ENCODE measurements around the gene CELF4.

The CELF4 gene

GRCh38 chr18:37403100-37403781 is 162.4 kb downstream of the CELF4 start:
- Histone ChIP-seq H3K4me1 (ENCODE audit: control insufficient read depth, low read length) (no peaks in the 10 kb centered on the region), H3K9me3 (ENCODE audit: control insufficient read depth, insufficient read depth, low read length) (no peaks in the 10 kb centered on the region), H3K36me3 (ENCODE audit: control insufficient read depth, low read length) (no peaks in the 10 kb centered on the region), H3F3A (ENCODE audit: control insufficient read depth, insufficient read depth) (no peaks in the 10 kb centered on the region), H3K27ac (ENCODE audit: low read depth, low read length) (no peak overlapping the region), H4K20me1 (ENCODE audit: control insufficient read depth, insufficient read depth, low read depth, low read length) (no peaks in the 10 kb centered on the region), H3K27me3 (ENCODE audit: control insufficient read depth, low read length) (no peaks in the 10 kb centered on the region), H3K4me3 (ENCODE audit: low read length) (no peak overlapping the region), H3K9me2 (replicated peaks; ENCODE audit: control insufficient read depth, low read length) (no peaks in the 10 kb centered on the region), H3K79me2 (ENCODE audit: control insufficient read depth, low read length) (no peaks in the 10 kb centered on the region), H3K4me2 (ENCODE audit: low read length) (no peak overlapping the region)
- no peak for TF ChIP-seq CTCF (IDR thresholded peaks at IDR 0.05; ENCODE audit: low read depth, low read length, poor library complexity, severe bottlenecking)
- no peak for TF ChIP-seq EZH2phosphoT487 (IDR thresholded peaks at IDR 0.05; ENCODE audit: borderline replicate concordance, low read length)

- Histone ChIP-seq H3K4me3 (ENCODE audit: low read length) (no peak overlapping the region), H3K27ac (ENCODE audit: low read depth, low read length) (no peak overlapping the region), H3K79me2 (ENCODE audit: control insufficient read depth, low read length) (no peaks in the 10 kb centered on the region), H3K4me1 (ENCODE audit: control insufficient read depth, low read length) (no peaks in the 10 kb centered on the region), H3K27me3 (ENCODE audit: control insufficient read depth, low read length) (no peaks in the 10 kb centered on the region), H3K36me3 (ENCODE audit: control insufficient read depth, low read length) (no peaks in the 10 kb centered on the region), H3K9me3 (ENCODE audit: control insufficient read depth, insufficient read depth, low read length) (no peaks in the 10 kb centered on the region), H3K9me2 (replicated peaks; ENCODE audit: control insufficient read depth, low read length) (no peaks in the 10 kb centered on the region), H3K4me2 (ENCODE audit: low read length) (no peak overlapping the region), H3F3A (ENCODE audit: control insufficient read depth, insufficient read depth) (no peaks in the 10 kb centered on the region), H4K20me1 (ENCODE audit: control insufficient read depth, insufficient read depth, low read depth, low read length) (no peaks in the 10 kb centered on the region)
- TF ChIP-seq EZH2phosphoT487 (IDR thresholded peaks at IDR 0.05; ENCODE audit: borderline replicate concordance, low read length), result no peak
- no peak for TF ChIP-seq CTCF (IDR thresholded peaks at IDR 0.05; ENCODE audit: low read depth, low read length, poor library complexity, severe bottlenecking)
Measured at GRCh38 chr18:37402735-37403099, 162.9 kb downstream of the CELF4 start.

DNA sequence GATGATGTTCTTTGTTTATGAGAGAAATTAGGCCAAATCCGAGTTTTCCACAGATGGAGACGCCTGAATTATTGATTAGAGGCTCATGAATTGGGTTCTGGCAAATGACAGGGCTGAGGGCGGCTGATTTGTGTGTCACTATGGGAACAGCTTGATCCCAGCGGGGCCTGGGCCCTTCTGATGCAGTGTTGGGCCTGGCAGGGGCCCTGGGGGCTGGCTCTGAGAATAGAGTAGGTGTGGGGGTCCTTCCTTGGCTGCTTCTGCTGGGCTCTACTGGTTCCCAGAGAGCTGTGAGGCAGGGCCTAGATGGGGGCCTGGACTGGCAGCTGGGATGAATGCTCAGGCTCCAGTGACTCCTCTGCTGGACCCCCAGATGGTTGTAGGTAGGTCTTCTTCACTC is 164.8 kb downstream of the CELF4 start:
- TF ChIP-seq CTCF (IDR thresholded peaks at IDR 0.05; ENCODE audit: low read depth, low read length, poor library complexity, severe bottlenecking) (no peak), EZH2phosphoT487 (IDR thresholded peaks at IDR 0.05; ENCODE audit: borderline replicate concordance, low read length) (no peak)
- Histone ChIP-seq H3K4me3 (ENCODE audit: low read length) (no peak overlapping the region), H3K9me2 (replicated peaks; ENCODE audit: control insufficient read depth, low read length) (no peaks in the 10 kb centered on the region), H3K4me2 (ENCODE audit: low read length) (no peak overlapping the region), H3K27ac (ENCODE audit: low read depth, low read length) (no peak overlapping the region), H4K20me1 (ENCODE audit: control insufficient read depth, insufficient read depth, low read depth, low read length) (no peaks in the 10 kb centered on the region), H3F3A (ENCODE audit: control insufficient read depth, insufficient read depth) (no peaks in the 10 kb centered on the region), H3K27me3 (ENCODE audit: control insufficient read depth, low read length) (no peaks in the 10 kb centered on the region), H3K4me1 (ENCODE audit: control insufficient read depth, low read length) (no peaks in the 10 kb centered on the region), H3K79me2 (ENCODE audit: control insufficient read depth, low read length) (no peaks in the 10 kb centered on the region), H3K9me3 (ENCODE audit: control insufficient read depth, insufficient read depth, low read length) (no peaks in the 10 kb centered on the region), H3K36me3 (ENCODE audit: control insufficient read depth, low read length) (no peaks in the 10 kb centered on the region)
